Mammary epithelial cell (primary cell): ENCODE measurements around the gene DDX5.

ENCODE experiments used
- EZH2 ChIP-seq: IDR thresholded peaks from 2 replicates; pipeline ENCODE4 v1.6.1; 2012; ENCODE audit warnings: low read length, inconsistent platforms, borderline replicate concordance
- TF ChIP-seq, protein P1 (sequence below), 2 donors: IDR thresholded peaks in 1 of 2; conservative IDR thresholded peaks in 1 of 2; 2 replicates each; pipeline ENCODE4 v1.5.1; 2011 to 2012; ENCODE audit warnings: inconsistent platforms in 2 of 2, low read length in 2 of 2, mild to moderate bottlenecking in 2 of 2, control low read depth in 1 of 2, low read depth in 1 of 2; ENCODE audit not compliant: insufficient read depth in 1 of 2; ENCODE audit errors: extremely low read depth in 1 of 2

DNA sequence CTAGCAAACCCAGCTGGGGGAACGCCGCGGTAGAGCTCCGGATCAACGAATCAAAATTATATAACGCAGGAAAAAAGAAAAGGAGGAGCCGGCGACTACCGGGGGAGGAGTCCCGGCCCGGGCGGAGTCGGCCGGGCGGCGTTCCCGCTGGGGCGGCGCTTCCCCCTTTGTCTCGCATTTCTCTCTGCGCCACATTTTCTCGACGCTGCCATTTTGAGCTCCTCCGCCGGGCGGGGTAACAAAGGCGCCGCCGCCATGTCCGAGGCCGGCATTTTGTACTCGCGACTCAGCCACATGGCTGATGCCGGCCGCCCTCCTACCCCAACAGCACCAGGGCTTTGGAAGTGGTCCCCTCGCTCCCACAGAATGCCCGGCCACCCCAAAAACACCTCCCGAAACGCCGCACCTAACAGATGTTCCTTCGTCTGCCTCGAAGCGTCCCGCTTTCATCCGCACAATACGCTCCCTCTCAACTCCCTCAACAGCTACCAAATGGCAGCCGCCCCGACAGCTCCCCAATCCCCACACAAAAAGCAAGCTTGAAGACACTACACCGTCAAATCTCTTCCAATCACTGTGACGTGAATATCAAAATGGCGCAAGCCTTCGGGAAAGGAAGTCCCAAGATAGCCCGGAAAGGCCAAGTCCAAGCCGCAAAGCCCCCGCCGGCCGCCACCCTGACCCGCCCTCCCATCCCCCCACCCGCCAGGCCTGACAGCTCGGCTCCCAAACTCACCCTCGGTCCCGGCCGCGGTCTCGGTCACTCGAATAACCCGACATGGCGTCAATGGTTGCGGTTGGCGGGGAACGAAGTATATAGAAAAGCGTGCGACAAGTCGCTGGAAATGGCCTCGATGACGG, 519 bp downstream of the DDX5 start:
- TF ChIP-seq, protein P1, sequence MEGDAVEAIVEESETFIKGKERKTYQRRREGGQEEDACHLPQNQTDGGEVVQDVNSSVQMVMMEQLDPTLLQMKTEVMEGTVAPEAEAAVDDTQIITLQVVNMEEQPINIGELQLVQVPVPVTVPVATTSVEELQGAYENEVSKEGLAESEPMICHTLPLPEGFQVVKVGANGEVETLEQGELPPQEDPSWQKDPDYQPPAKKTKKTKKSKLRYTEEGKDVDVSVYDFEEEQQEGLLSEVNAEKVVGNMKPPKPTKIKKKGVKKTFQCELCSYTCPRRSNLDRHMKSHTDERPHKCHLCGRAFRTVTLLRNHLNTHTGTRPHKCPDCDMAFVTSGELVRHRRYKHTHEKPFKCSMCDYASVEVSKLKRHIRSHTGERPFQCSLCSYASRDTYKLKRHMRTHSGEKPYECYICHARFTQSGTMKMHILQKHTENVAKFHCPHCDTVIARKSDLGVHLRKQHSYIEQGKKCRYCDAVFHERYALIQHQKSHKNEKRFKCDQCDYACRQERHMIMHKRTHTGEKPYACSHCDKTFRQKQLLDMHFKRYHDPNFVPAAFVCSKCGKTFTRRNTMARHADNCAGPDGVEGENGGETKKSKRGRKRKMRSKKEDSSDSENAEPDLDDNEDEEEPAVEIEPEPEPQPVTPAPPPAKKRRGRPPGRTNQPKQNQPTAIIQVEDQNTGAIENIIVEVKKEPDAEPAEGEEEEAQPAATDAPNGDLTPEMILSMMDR (conservative IDR thresholded peaks at IDR 0.05 in 1 of 2, IDR thresholded peaks at IDR 0.05 in 1 of 2; ENCODE audit: extremely low read depth in 1 of 2, insufficient read depth in 1 of 2, low read depth in 1 of 2, low read length in 2 of 2), result no peak
- TF ChIP-seq EZH2, result no peak
